NCI-H774 (cell line): ENCODE results near the gene UCK1.
"Not testable (repeated sequence)": the region's sequence is repeated elsewhere in the genome, so short reads cannot be mapped to it uniquely, and the experiment has no call there.

Source experiments
- DNase-seq: peaks from one replicate; lab custom pipeline; 2025; lab: John Stamatoyannopoulos, UW

The UCK1 gene

DNA sequence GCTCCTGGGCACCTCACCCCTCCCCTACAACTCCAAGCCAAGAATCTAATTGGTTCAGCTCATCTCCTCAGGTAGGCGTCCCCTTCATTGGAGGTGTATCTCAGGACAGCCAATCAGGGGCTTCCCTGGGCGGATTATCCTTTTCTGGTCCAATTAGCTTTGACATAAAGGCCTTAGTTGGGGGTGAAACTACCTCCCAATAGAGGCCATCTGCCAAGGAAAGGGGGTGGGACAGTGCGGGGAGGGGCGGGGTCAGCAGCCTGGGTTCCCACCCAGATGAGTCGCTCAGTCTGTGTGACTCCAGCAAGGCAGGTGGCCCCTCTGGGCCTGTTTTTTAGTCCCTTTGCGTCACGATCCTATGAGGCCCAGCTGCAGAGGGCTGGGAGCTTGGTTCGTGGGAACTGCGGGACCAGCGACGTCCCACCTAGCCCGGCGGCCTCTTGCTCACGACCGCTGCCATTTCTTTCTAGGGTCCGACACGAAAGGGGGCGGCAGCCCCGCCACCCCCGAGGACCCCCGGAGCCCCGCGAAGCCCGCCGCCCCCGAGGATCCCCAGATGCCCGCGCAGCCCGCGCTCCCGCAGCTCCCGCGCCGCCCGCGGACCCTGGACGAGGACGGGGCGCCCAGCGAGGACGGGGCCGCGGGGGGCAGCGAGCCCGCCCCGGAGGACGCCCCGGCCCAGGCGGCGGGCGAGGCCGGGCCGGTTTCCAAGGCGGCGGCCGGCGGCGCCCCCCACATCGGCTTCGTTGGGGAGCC lies 23.2 kb upstream of the UCK1 start:
- DNase-seq, result no peak

DNA sequence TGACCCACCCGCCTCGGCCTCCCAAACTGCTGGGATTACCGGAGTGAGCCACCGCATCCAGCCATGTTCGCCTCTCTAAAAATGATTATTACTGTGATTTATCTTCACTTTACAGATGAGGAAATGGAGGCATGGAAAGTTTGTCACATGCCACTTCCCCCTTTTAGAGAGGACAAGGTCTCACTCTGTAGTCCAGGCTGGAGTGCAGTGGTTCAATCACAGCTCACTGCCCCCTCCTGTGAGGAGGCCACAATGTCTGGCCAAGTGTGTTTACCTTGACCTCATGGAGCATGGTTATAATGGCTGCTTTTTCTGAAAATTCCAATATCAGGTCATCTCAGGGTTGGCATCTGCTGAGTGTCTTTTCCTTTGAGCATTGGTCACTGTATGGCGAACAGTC lies 21.0 kb upstream of the UCK1 start:
- DNase-seq, result no peak

GRCh38 chr9:131550465-131550864 lies 19.4 kb upstream of the UCK1 start:
- DNase-seq, result not testable (repeated sequence)

- not testable (repeated sequence) for DNase-seq
These were observed 18.1 kb upstream of the UCK1 start for GRCh38 chr9:131549186-131549585.

DNA sequence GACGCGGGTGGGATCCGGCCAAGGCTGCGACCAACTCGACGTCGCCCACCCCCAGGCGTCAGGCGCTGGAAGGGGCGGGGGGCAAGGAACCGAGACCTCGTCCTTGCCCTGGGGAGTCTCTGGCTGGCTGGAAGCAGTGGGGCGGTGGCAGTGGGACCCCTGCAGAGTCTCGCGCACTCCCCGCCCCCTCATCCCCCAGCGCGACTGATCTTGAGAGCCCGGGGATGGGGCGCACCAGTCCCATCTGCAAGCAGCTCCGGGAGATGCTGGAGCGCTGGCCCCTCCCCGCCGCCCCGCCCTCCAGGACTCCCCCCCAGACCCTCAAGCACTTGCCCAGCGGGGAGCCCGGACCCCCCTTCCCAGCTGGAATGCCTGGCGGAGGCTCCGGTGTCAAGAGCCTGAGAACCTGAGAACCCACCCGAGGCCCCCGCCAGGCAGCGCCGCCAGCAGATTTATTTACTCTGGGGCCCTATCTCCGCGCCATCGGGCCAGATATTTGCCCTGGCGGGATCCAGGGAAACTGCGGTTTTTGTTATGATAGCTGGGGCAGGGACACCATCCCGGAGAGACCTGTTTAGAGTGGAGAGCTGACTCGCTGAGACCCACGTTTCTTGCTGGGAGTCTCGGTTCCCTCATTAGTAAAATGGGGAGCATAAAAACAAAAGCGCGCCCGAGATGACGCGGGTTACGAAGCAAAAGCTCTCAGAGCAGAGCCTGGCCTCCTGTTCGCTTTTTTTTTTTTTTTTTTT lies 15.4 kb upstream of the UCK1 start:
- no peak for DNase-seq

DNA sequence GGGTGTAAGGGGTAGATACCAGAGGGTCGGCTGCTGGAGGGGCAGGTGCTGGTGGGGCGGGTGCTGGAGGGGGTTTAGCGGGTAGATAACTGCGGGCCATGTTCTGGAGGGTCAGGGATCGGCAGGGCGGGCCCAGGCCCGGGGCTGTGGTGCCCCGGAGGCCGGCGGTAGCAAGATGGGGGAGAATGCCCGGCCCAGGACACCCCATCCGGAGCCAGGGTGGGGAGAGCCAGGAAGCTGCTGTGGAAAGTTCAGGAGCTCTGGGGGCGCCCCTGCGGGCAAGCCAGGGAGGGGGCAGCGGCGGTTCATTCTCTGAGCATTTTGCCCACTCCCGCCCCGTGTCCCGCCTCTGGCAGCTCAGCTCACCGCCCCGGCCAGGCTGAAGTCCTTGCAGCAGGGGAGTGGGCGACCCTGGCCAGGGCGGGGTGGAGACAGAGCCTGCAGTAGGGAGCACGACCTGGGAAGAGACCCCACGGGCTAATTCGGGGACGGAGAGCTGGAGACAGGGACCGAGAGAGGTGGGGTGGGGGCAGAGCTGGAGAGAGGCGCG lies 14.8 kb upstream of the UCK1 start:
- no peak for DNase-seq

- DNase-seq, result peak; percentile 83
These were observed 14.1 kb upstream of the UCK1 start, which contains the start of gene PRRT1B for GRCh38 chr9:131545003-131545785. Gene PRRT1B (plus strand): TSS chr9:131545523. CDS start chr9:131545616, 93 bp downstream.

GRCh38 chr9:131543141-131543540 lies 12.1 kb upstream of the UCK1 start:
- DNase-seq, result no peak

DNA sequence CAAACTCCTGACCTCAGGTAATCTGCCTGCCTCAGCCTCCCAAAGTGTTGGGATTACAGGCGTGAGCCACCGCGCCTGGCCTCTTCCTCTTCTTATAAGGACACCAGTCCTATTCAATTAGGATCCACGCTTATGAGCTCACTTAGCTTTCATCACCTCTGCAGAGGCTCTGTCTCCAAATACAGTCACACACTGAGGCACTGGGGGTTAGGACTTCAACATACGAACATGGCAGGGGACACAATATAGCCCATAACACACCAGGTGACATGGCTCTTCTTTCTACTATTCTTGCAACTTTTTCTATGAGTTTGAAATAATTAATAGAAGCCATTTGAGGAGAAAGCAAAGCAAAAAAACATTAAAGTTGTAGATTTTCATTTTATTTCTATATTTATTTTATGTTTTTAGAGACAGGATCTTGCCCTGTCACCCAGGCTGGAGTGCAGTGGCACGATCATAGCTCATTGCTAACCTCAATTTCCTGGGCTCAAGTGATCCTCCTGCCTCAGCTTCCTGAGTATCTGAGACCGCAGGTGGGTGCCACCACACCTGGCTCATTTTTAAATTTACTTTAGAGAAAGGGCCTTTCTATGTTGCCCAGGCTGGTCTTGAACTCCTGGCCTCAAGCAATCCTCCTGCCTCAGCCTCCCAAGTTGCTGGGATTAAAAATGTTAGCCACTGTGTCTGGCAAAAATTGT lies 8.3 kb upstream of the UCK1 start:
- DNase-seq, result no peak

- no peak for DNase-seq
These were observed 6.9 kb upstream of the UCK1 start for GRCh38 chr9:131537946-131538345.

DNA sequence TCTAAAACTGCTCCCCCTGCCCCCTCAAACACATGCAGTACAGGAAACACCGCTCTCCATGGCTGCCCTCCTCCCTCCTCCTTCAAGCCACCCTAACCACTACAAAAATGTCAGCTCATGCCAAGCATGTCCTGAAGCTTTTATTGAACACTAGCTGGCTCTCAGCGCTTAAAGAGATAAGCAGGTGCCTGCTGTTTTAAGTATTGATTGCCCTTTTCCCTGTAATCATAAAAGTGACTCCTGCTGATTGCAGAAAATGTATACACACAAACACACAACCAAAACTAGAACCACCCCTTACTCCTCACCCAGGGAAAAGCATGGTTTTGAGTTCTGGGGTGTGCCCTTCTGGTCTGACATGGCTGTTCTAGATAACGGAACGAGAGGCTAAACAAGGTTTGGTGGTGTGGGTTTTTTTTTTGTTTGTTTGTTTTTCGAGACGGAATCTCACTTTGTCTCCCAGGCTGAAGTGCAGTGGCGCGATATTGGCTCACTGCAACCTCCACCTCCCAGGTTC lies 3.7 kb upstream of the UCK1 start:
- DNase-seq, result no peak

- DNase-seq, result peak; percentile 14
These were observed 530 bp downstream of the UCK1 start for GRCh38 chr9:131530546-131530919.

- no peak for DNase-seq
These were observed 1.2 kb downstream of the UCK1 start for GRCh38 chr9:131529597-131530545.

- no peak for DNase-seq
These were observed 2.1 kb downstream of the UCK1 start for GRCh38 chr9:131528886-131529505.

- DNase-seq, result no peak
These were observed 2.9 kb downstream of the UCK1 start for GRCh38 chr9:131528186-131528585.

DNA sequence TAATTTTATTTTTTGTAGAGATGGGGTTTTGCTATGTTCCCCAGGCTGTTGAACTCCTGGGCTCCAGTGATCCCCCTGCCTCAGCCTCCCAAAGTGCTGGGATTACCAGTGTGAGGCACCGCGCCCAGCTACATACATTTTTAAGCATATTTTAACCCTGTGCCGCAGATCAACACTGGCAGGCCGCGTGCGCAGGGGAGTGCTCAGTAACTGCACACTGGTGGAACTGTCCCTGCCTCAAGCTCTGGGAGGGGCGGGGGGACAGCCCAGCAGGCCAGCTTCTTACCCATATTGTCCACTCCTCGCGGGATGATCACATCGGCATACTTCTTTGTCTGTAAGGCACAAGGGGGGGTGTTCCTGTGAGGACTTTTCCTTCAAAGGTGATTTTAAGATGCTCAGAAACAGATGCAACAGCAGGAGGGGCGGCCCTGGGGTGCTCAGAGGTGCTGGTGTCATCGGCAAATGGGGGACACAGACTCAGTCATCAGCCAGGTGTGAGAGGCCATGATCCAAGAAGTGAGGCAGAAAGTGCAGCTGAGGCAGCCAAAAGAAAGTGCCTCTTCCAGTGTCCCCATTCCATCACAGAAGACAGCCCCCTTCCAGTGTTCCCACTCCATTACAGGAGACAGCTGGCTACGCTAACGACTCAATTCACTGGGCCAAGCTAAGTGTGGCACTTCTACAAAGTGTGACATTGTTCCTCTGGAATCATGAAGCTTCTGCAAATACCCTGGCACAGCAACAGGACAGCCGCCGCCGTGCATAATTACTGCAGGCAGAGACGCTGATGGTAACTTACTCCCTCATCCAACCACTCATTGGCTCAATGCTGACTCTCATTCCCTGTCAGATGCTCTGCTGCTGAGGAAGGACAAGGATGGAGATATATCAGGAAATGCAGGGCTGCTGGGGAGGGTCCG lies 5.2 kb downstream of the UCK1 start:
- DNase-seq, result no peak

DNA sequence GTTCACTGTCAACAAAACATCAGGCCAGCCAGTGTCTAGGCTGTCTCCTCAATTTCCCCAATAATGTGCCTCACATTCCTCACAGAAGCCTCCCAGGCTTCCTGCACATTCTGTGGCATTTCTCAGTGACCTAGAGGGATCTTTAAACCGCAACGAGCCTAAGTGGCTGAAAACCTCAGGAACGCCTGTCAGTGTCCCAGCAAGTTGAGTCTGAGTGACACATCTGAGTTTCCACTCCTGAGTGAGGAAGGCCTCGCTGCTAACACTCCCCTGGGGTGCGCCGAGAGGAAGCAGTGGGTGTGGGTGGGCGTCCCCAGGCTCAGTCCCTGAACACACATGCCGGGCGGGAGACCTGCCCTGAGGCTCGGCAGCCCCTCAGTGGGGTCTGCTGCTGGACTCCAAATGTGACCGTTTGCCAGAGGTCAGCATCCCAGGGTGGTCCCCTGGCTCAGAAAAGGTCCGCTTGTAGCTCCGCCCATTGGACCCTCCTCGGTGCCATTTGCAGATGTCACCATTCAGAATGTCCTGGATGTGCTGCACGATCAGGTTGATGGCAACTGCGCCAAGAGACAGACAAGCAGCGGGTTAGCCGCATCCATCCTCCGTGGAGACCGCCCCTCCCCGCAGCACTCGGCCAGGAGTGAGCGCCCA lies 6.3 kb downstream of the UCK1 start:
- no peak for DNase-seq
